ENCODE data around the gene EPO.
"Not testable (repeated sequence)": the region's sequence is repeated elsewhere in the genome, so short reads cannot be mapped to it uniquely, and the experiment has no call there.

EPO gene

DNA sequence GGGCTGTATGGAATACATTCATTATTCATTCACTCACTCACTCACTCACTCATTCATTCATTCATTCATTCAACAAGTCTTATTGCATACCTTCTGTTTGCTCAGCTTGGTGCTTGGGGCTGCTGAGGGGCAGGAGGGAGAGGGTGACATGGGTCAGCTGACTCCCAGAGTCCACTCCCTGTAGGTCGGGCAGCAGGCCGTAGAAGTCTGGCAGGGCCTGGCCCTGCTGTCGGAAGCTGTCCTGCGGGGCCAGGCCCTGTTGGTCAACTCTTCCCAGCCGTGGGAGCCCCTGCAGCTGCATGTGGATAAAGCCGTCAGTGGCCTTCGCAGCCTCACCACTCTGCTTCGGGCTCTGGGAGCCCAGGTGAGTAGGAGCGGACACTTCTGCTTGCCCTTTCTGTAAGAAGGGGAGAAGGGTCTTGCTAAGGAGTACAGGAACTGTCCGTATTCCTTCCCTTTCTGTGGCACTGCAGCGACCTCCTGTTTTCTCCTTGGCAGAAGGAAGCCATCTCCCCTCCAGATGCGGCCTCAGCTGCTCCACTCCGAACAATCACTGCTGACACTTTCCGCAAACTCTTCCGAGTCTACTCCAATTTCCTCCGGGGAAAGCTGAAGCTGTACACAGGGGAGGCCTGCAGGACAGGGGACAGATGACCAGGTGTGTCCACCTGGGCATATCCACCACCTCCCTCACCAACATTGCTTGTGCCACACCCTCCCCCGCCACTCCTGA, 2.4 kb downstream of the EPO start:
- H3K79me2 ChIP-seq (ENCODE audit: control insufficient read depth, low read length) = no peaks in the 10 kb centered on the region
- peaks cover 6% of the 10 kb centered on the region for H3K4me1 ChIP-seq (ENCODE audit: control insufficient read depth, low read length)
- H3K36me3 ChIP-seq (ENCODE audit: control insufficient read depth, low read length) = no peaks in the 10 kb centered on the region
- no peaks in the 10 kb centered on the region for H4K20me1 ChIP-seq (ENCODE audit: control insufficient read depth, insufficient read depth, low read depth, low read length)
- no peak overlapping the region for H3K27ac ChIP-seq (ENCODE audit: low read depth, low read length)
- no peak overlapping the region for H3K4me3 ChIP-seq (ENCODE audit: low read length)
- no peak for TF ChIP-seq EZH2phosphoT487 (IDR thresholded peaks at IDR 0.05; ENCODE audit: borderline replicate concordance, low read length)
- TF ChIP-seq, protein P1, sequence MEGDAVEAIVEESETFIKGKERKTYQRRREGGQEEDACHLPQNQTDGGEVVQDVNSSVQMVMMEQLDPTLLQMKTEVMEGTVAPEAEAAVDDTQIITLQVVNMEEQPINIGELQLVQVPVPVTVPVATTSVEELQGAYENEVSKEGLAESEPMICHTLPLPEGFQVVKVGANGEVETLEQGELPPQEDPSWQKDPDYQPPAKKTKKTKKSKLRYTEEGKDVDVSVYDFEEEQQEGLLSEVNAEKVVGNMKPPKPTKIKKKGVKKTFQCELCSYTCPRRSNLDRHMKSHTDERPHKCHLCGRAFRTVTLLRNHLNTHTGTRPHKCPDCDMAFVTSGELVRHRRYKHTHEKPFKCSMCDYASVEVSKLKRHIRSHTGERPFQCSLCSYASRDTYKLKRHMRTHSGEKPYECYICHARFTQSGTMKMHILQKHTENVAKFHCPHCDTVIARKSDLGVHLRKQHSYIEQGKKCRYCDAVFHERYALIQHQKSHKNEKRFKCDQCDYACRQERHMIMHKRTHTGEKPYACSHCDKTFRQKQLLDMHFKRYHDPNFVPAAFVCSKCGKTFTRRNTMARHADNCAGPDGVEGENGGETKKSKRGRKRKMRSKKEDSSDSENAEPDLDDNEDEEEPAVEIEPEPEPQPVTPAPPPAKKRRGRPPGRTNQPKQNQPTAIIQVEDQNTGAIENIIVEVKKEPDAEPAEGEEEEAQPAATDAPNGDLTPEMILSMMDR (IDR thresholded peaks at IDR 0.05; ENCODE audit: low read depth, low read length, poor library complexity, severe bottlenecking) = no peak
- peaks cover 3% of the 10 kb centered on the region; the same call in 1 of the 2 replicates for H3K9me3 ChIP-seq (ENCODE audit: control insufficient read depth, insufficient read depth, low read length)
- peaks cover 58% of the 10 kb centered on the region for H3K27me3 ChIP-seq (ENCODE audit: control insufficient read depth, low read length)
- no peaks in the 10 kb centered on the region for H3K9me2 ChIP-seq (replicated peaks; ENCODE audit: control insufficient read depth, low read length)
- H3K4me2 ChIP-seq (ENCODE audit: low read length) = no peak overlapping the region
- no peaks in the 10 kb centered on the region for H3F3A ChIP-seq (ENCODE audit: control insufficient read depth, insufficient read depth)

DNA sequence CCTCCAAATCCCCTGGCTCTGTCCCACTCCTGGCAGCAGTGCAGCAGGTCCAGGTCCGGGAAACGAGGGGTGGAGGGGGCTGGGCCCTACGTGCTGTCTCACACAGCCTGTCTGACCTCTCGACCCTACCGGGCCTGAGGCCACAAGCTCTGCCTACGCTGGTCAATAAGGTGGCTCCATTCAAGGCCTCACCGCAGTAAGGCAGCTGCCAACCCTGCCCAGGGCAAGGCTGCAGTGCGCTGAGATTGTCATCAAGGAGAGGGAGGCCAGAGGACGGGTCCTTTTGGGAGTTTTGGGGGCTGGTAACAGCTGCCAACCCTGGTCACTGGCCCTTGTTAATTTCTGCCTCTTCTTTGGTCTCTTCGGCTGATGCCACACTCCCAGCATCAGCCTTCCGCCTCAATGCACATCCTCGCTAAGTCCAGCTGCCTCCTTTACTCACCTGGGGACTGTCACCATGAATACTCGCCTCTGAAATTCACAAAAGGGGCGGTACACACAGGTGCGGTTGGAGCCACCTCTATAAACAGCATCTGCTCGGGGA, 3.5 kb downstream of the EPO start:
- Histone ChIP-seq H4K20me1 (ENCODE audit: control insufficient read depth, insufficient read depth, low read depth, low read length) (no peaks in the 10 kb centered on the region), H3K27me3 (ENCODE audit: control insufficient read depth, low read length) (peaks cover 62% of the 10 kb centered on the region), H3K4me2 (ENCODE audit: low read length) (no peak overlapping the region), H3F3A (ENCODE audit: control insufficient read depth, insufficient read depth) (no peaks in the 10 kb centered on the region), H3K9me3 (ENCODE audit: control insufficient read depth, insufficient read depth, low read length) (no peaks in the 10 kb centered on the region), H3K36me3 (ENCODE audit: control insufficient read depth, low read length) (no peaks in the 10 kb centered on the region), H3K79me2 (ENCODE audit: control insufficient read depth, low read length) (no peaks in the 10 kb centered on the region), H3K9me2 (replicated peaks; ENCODE audit: control insufficient read depth, low read length) (no peaks in the 10 kb centered on the region), H3K4me1 (ENCODE audit: control insufficient read depth, low read length) (peaks cover 6% of the 10 kb centered on the region), H3K4me3 (ENCODE audit: low read length) (no peak overlapping the region), H3K27ac (ENCODE audit: low read depth, low read length) (no peak overlapping the region)
- no peak for TF ChIP-seq EZH2phosphoT487 (IDR thresholded peaks at IDR 0.05; ENCODE audit: borderline replicate concordance, low read length)
- TF ChIP-seq, protein P1 (IDR thresholded peaks at IDR 0.05; ENCODE audit: low read depth, low read length, poor library complexity, severe bottlenecking) = no peak

DNA sequence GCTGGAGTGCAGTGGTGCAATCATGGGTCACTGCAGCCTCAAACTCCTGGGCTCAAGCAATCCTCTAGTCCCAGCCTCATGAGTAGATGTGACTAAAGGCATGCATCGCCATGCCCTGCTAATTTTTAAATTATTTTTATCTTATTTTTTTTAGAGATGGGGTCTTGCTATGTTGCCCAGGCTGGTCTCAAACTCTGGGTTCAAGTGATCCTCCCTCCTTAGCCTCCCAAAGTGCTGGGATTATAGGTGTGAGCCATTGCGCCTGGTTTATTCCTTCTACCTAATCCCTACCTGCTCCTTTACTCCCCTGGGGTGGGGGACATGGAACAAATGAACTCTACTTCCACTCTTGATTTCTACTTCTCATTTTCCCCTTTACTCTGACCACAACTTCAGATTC, 4.1 kb downstream of the EPO start:
- H3K27me3 ChIP-seq (ENCODE audit: control insufficient read depth, low read length) = peaks cover 62% of the 10 kb centered on the region
- not testable (repeated sequence) for H3K9me3 ChIP-seq (ENCODE audit: control insufficient read depth, insufficient read depth, low read length); H3K9me2 ChIP-seq (replicated peaks; ENCODE audit: control insufficient read depth, low read length); H3F3A ChIP-seq (ENCODE audit: control insufficient read depth, insufficient read depth); H3K4me1 ChIP-seq (ENCODE audit: control insufficient read depth, low read length); H3K79me2 ChIP-seq (ENCODE audit: control insufficient read depth, low read length); H3K27ac ChIP-seq (ENCODE audit: low read depth, low read length); H3K36me3 ChIP-seq (ENCODE audit: control insufficient read depth, low read length); H4K20me1 ChIP-seq (ENCODE audit: control insufficient read depth, insufficient read depth, low read depth, low read length); H3K4me3 ChIP-seq (ENCODE audit: low read length); H3K4me2 ChIP-seq (ENCODE audit: low read length)

DNA sequence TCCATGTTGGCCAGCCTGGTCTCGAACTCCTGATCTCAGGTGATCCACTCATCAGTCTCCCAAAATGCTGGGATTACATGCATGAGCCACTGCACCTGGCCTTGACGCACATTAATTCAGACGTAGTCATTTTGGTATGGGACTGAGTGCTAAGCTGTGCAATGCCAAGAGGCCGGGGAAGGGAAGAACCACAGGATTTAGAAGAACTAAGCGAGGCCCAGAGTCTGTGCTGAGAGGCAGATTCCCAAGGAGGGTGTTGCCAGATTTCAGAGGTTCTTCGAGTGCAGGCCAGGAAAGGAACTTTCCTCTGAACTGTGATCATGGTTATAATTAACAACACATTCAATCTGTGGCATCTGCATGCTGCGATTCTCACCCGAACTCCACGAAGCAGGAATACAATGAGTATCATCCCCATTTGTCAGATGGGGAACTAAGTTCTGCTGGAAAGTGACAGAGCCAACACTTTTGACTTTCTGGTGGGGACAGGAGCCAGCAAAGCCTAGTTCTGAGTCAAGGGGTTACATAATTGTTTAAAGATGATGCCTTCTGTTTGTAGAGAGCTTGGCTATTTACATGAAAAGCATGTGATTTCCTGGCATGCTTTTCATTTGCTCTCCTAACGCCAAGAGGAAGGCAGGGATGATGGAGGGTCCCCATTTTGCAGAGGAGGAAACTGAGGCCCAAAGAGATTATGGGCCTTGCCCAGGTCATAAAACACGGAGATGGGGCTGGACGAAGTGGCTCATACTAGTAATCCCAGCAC, 6.9 kb downstream of the EPO start:
- Histone ChIP-seq H3K9me3 (ENCODE audit: control insufficient read depth, insufficient read depth, low read length) (no peaks in the 10 kb centered on the region), H3K27ac (ENCODE audit: low read depth, low read length) (no peak overlapping the region), H3F3A (ENCODE audit: control insufficient read depth, insufficient read depth) (no peaks in the 10 kb centered on the region), H3K9me2 (replicated peaks; ENCODE audit: control insufficient read depth, low read length) (no peaks in the 10 kb centered on the region), H4K20me1 (ENCODE audit: control insufficient read depth, insufficient read depth, low read depth, low read length) (no peaks in the 10 kb centered on the region), H3K79me2 (ENCODE audit: control insufficient read depth, low read length) (no peaks in the 10 kb centered on the region), H3K4me3 (ENCODE audit: low read length) (no peak overlapping the region), H3K4me2 (ENCODE audit: low read length) (no peak overlapping the region), H3K4me1 (ENCODE audit: control insufficient read depth, low read length) (peaks cover 13% of the 10 kb centered on the region), H3K36me3 (ENCODE audit: control insufficient read depth, low read length) (no peaks in the 10 kb centered on the region), H3K27me3 (ENCODE audit: control insufficient read depth, low read length) (peaks cover 45% of the 10 kb centered on the region)
- no peak for TF ChIP-seq EZH2phosphoT487 (IDR thresholded peaks at IDR 0.05; ENCODE audit: borderline replicate concordance, low read length)
- TF ChIP-seq, protein P1 (IDR thresholded peaks at IDR 0.05; ENCODE audit: low read depth, low read length, poor library complexity, severe bottlenecking) = no peak

All from DOHH2 (cell line).